GM18520 (cell line): ENCODE data around the gene FGFBP2.
"Not testable (repeated sequence)": the region's sequence is repeated elsewhere in the genome, so short reads cannot be mapped to it uniquely, and the experiment has no call there.

Source experiments
- ATAC-seq: cut with Tn5 transposase; IDR thresholded peaks from one replicate; pipeline ENCODE4 v1.9.1; 2021; ENCODE audit not compliant: unreplicated experiment

Gene FGFBP2

GRCh38 chr4:15931451-15932210 is 31.3 kb downstream of the FGFBP2 start:
- ATAC-seq: no peak

DNA sequence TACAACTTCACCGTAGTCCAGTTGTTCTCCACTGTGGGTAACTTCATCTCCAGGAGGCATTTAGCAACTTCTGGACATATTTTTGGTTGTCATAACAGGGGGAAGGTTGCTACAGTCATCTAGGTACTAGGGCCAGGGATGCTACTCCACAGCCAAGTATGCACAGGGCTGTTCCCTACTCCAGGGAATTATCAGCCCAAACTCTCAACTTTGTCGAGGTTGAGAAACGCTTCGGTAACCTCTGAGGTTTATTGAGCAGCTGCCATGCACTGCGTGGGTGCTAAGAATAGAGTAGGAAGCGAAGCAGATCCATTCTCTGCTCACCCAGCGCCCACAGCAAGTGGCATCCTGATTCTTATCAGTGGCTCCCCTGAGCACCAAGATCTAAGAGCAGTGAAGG is 32.7 kb downstream of the FGFBP2 start:
- no peak for ATAC-seq

GRCh38 chr4:15929540-15929939 is 33.4 kb downstream of the FGFBP2 start:
- no peak for ATAC-seq

- ATAC-seq: no peak
These were observed 34.1 kb downstream of the FGFBP2 start for GRCh38 chr4:15928883-15929282.

- ATAC-seq: no peak
These were observed 36.5 kb downstream of the FGFBP2 start for GRCh38 chr4:15926486-15926885.

DNA sequence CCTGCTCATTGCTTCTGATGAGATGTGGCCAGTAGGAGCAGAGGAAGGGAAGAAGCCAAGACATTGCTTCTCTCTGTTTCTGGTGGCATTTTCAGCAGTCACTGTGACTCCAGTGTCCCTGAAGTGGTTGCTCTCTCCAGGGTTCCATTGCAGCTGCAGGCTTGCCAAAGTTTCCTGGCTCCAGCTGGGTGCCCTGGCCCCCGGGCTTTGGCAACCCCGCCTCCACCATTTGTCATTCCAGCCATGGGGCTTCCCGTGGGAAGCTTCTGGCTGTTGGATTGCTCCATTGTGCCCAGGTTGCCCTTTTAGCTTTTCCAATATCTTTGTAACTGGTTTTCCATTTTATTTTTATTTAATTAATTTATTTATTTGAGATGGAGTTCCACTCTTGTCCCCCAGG is 37.1 kb downstream of the FGFBP2 start:
- no peak for ATAC-seq

- no peak for ATAC-seq
These were observed 41.4 kb downstream of the FGFBP2 start for GRCh38 chr4:15921592-15921932.

- ATAC-seq: no peak
These were observed 42.0 kb downstream of the FGFBP2 start for GRCh38 chr4:15920723-15921591.

GRCh38 chr4:15918484-15919129 is 44.4 kb downstream of the FGFBP2 start:
- ATAC-seq: no peak

DNA sequence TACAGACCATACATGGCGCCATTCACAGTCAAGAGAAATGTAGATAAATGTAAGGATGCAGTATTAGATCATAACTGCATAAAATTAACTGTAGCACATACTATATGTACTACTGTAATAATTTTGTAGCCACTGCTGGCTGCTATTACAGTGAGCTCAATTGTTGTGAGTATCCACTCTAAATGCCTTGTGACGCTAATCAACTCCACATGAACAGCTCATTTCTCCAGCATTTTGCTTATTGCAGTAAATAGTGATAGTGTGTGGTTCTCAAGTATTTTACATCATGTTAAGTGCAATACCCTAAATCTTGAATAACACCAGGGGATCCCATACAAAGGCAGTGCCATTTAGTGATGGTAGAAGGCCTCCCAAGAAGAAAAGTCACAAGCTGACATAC is 45.7 kb downstream of the FGFBP2 start:
- no peak for ATAC-seq

DNA sequence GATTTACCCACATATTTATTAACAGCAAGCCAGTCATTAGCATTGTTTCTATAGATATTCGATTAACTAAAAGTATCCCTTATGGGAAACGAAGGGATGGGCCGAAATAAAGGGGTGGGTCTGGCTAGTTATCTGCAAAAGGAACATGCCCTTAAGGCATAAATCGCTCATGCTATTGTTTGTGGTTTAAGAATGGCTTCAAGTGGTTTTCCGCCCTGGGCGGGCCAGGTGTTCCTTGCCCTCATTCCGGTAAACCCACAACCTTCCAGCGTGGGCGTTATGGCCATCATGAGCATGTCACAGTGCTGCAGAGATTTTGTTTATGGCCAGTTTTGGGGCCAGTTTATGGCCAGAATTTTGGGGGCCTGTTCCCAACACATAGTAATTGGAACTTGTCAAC is 46.6 kb downstream of the FGFBP2 start:
- not testable (repeated sequence) for ATAC-seq

- ATAC-seq: no peak
These were observed 48.2 kb downstream of the FGFBP2 start for GRCh38 chr4:15914736-15915135.

- no peak for ATAC-seq
These were observed 48.7 kb downstream of the FGFBP2 start for GRCh38 chr4:15914291-15914690.

- no peak for ATAC-seq
These were observed 49.4 kb downstream of the FGFBP2 start for GRCh38 chr4:15913631-15913970.

DNA sequence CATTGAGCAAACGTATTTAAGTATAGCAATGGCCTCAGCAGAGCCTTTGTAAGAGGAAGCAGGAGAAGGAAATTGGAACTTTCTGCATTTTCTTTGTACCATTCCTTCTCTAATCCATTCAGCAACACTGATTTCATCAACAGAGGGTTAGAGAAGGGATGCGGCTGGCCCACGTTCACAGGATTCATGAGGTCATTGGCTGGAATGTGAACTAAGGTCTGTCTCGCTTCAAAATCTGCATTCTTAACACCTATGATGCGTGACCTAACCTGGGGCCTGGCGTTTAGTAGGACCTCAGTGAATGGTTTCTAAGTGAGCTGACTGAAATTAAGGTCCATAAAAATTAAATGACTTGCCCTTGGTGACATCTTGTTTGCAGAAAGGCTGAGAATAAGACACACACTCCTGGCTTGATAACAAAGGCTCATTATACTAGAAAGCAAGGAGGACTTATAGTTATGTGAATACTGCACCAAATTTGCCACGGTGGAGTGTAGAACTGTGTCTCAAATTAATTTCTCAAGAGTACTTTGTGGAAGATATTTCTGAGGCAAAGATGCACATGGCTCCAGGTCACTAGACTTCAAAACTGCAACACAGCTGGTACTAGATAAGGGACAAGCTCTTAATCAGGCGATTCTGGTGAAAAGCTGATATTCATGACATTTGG is 49.9 kb downstream of the FGFBP2 start:
- no peak for ATAC-seq

DNA sequence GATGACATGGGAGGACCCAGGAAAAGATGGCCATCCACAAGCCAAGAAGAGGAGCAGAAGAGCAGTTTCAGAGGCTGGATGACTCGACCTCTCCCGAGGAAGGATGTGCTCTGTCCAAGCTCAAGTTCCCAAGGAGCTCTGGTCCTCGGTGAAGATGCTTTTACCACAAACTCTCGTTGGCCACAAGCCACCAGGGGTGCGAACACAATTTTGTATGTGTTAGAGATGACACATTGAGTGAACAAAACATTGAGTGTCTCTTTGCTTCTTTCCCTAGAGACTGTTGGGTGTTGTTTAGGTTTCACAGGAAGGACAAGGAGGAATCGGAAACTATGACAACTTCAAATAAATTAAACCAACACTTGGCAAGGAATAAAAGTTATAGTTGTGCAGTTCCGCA is 50.7 kb downstream of the FGFBP2 start:
- ATAC-seq: no peak
